H1 (cell line): Measurements from ENCODE around the gene MAPRE3. TPM values are rescaled to one million over a fixed set of nuclear protein-coding genes. Genes with fewer than 3 reads are reported as not detected.

Source experiments
- CTCF ChIA-PET: fragments of 300-600 bp; sonication (Branson Sonifier 250); formaldehyde crosslinking; loops from one replicate; lab custom pipeline; 2021; ENCODE audit not compliant: partially characterized antibody; lab: Charles Lee
- POLR2A ChIA-PET: fragments of 300-600 bp; sonication (Branson Sonifier 250); formaldehyde crosslinking; loops from one replicate; lab custom pipeline; 2021; ENCODE audit warnings: inconsistent platforms; ENCODE audit not compliant: partially characterized antibody; lab: Charles Lee
- DNase-seq, 2 experiments: peaks; one replicate each; pipeline versions ENCODE4 v3.0.0 to v3.0.0-alpha.2; 2010 to 2022; ENCODE audit warnings: low spot score in 2 of 2, low read depth in 1 of 2, mixed read lengths in 1 of 2
- FAIRE-seq: peaks from 2 replicates; lab custom pipeline; 2011; peaks lifted over from hg19 to GRCh38; lab: Jason Lieb, UNC
- H2AFZ ChIP-seq: 2 replicates; pipeline ENCODE4 v1.8.1; 2012; ENCODE audit warnings: low read length, inconsistent platforms
- H2AK5ac ChIP-seq: 2 replicates; pipeline ENCODE4 v1.6.1; 2013; ENCODE audit warnings: low read depth, low read length
- H2BK120ac ChIP-seq: replicated peaks from 2 replicates; pipeline ENCODE3; 2013; ENCODE audit warnings: low read depth, low read length, inconsistent platforms
- H2BK12ac ChIP-seq: 2 replicates; pipeline ENCODE4 v1.6.1; 2013; ENCODE audit warnings: low read depth, low read length
- H2BK15ac ChIP-seq: 2 replicates; pipeline ENCODE4 v1.6.1; 2013; ENCODE audit warnings: low read length
- H2BK20ac ChIP-seq: 2 replicates; pipeline ENCODE4 v1.6.1; 2013; ENCODE audit warnings: low read length
- H2BK5ac ChIP-seq: 2 replicates; pipeline ENCODE4 v1.6.1; 2013; ENCODE audit warnings: low read depth, low read length
- H3K14ac ChIP-seq: 2 replicates; pipeline ENCODE4 v1.6.1; 2013; ENCODE audit warnings: inconsistent platforms; ENCODE audit not compliant: insufficient read length
- H3K18ac ChIP-seq: 2 replicates; pipeline ENCODE4 v1.6.1; 2013; ENCODE audit warnings: low read length; ENCODE audit errors: extremely low read depth
- H3K23ac ChIP-seq: 2 replicates; pipeline ENCODE4 v1.6.1; 2013; ENCODE audit warnings: inconsistent platforms; ENCODE audit not compliant: insufficient read length
- H3K23me2 ChIP-seq: 2 replicates; pipeline ENCODE4 v1.6.1; 2013; ENCODE audit warnings: low read depth, low read length
- H3K27ac ChIP-seq: 2 replicates; pipeline ENCODE4 v1.6.1; 2011; ENCODE audit warnings: low read depth, low read length, inconsistent platforms
- H3K27me3 ChIP-seq, 4 experiments: replicated peaks in 1 of 4; 1 replicate in 1 of 4; 2 replicates in 3 of 4; pipeline versions ENCODE4 v1.6.1 to v1.8.1; 2011 to 2013; ENCODE audit warnings: low read length in 3 of 4, mild to moderate bottlenecking in 3 of 4, inconsistent platforms in 2 of 4, mixed read lengths in 2 of 4, moderate library complexity in 1 of 4; ENCODE audit not compliant: control insufficient read depth in 3 of 4, insufficient read depth in 3 of 4; ENCODE audit errors: extremely low read depth in 1 of 4
- H3K36me3 ChIP-seq, 4 experiments: 2 replicates each; pipeline versions ENCODE4 v1.6.1 to v1.8.1; 2011 to 2013; ENCODE audit warnings: mild to moderate bottlenecking in 4 of 4, low read length in 3 of 4, moderate library complexity in 2 of 4, control low read depth in 1 of 4, inconsistent platforms in 1 of 4; ENCODE audit not compliant: insufficient read depth in 4 of 4, control insufficient read depth in 2 of 4
- H3K4ac ChIP-seq: replicated peaks from 2 replicates; pipeline ENCODE3; 2013; ENCODE audit warnings: low read length, low read depth, mixed read lengths, inconsistent platforms; ENCODE audit not compliant: insufficient read length
- H3K4me1 ChIP-seq, 4 experiments: replicated peaks in 1 of 4; 1 replicate in 1 of 4; 2 replicates in 3 of 4; pipeline versions ENCODE4 v1.6.1 to v1.8.1; 2011 to 2013; ENCODE audit warnings: low read length in 3 of 4, inconsistent platforms in 2 of 4, mixed read lengths in 1 of 4; ENCODE audit not compliant: insufficient read depth in 4 of 4, control insufficient read depth in 3 of 4
- H3K4me2 ChIP-seq, 2 experiments: 2 replicates each; pipeline versions ENCODE4 v1.6.1 to v1.8.1; 2011 to 2013; ENCODE audit warnings: low read depth in 2 of 2, low read length in 2 of 2, control low read depth in 1 of 2, inconsistent platforms in 1 of 2, mild to moderate bottlenecking in 1 of 2; ENCODE audit not compliant: insufficient read depth in 1 of 2
- H3K4me3 ChIP-seq, 4 experiments: fragments of 200-600, 300-600 bp in 1 of 4; sonication (generic), shearing (Covaris generic), sonication (Bioruptor Twin) in 1 of 4; 2 replicates each; pipeline versions ENCODE4 v1.5.1 to v1.8.1; 2011 to 2016; ENCODE audit warnings: low read length in 4 of 4, low read depth in 3 of 4, control low read depth in 2 of 4, inconsistent platforms in 2 of 4, mild to moderate bottlenecking in 2 of 4, mixed read lengths in 1 of 4, moderate library complexity in 1 of 4; ENCODE audit not compliant: insufficient read depth in 2 of 4; ENCODE audit errors: extremely low read depth in 1 of 4
- H3K56ac ChIP-seq: replicated peaks from 2 replicates; pipeline ENCODE3; 2013; ENCODE audit warnings: low read depth, mild to moderate bottlenecking, mixed read lengths, low read length, inconsistent platforms; ENCODE audit not compliant: insufficient read length
- H3K79me1 ChIP-seq: 2 replicates; pipeline ENCODE4 v1.6.1; 2013; ENCODE audit warnings: low read depth, low read length, control low read depth
- H3K79me2 ChIP-seq, 2 experiments: 2 replicates each; pipeline versions ENCODE4 v1.6.1 to v1.8.1; 2012 to 2013; ENCODE audit warnings: low read length in 2 of 2, mild to moderate bottlenecking in 2 of 2, inconsistent platforms in 1 of 2; ENCODE audit not compliant: insufficient read depth in 2 of 2, control insufficient read depth in 1 of 2
- H3K9ac ChIP-seq, 4 experiments: replicated peaks in 1 of 4; 1 replicate in 1 of 4; 2 replicates in 3 of 4; pipeline versions ENCODE4 v1.6.1 to v1.8.1; 2011 to 2013; ENCODE audit warnings: low read depth in 3 of 4, low read length in 3 of 4, control low read depth in 2 of 4, mild to moderate bottlenecking in 2 of 4, moderate library complexity in 2 of 4, inconsistent platforms in 1 of 4; ENCODE audit errors: extremely low read depth in 1 of 4
- H3K9me3 ChIP-seq, 2 experiments: 2 replicates each; pipeline versions ENCODE4 v1.6.1 to v1.8.1; 2012 to 2013; ENCODE audit warnings: mild to moderate bottlenecking in 2 of 2, moderate library complexity in 2 of 2, control low read depth in 1 of 2, inconsistent platforms in 1 of 2, low read depth in 1 of 2, low read length in 1 of 2, mixed read lengths in 1 of 2; ENCODE audit not compliant: insufficient read depth in 2 of 2
- H4K20me1 ChIP-seq, 2 experiments: replicated peaks in 1 of 2; 2 replicates each; pipeline versions ENCODE3 to v1.8.1; 2011 to 2013; ENCODE audit warnings: inconsistent platforms in 2 of 2, low read length in 2 of 2, mild to moderate bottlenecking in 1 of 2; ENCODE audit not compliant: insufficient read depth in 2 of 2, control insufficient read depth in 1 of 2
- H4K5ac ChIP-seq: 2 replicates; pipeline ENCODE4 v1.6.1; 2013; ENCODE audit warnings: low read length, low read depth, mixed read lengths, inconsistent platforms; ENCODE audit not compliant: insufficient read length
- H4K8ac ChIP-seq: 2 replicates; pipeline ENCODE4 v1.8.0; 2013; ENCODE audit warnings: mild to moderate bottlenecking, moderate library complexity, low read length, inconsistent platforms; ENCODE audit not compliant: insufficient read depth; ENCODE audit errors: extremely low read depth
- H4K91ac ChIP-seq: replicated peaks from 2 replicates; pipeline ENCODE3; 2013; ENCODE audit warnings: low read length, mixed read lengths, inconsistent platforms; ENCODE audit not compliant: insufficient read length
- ASH2L ChIP-seq: fragments of 200-600, 300-600 bp; sonication (generic); IDR thresholded peaks from one replicate; pipeline ENCODE4 v1.7.1; 2017; ENCODE audit warnings: low read length
- BCL11A ChIP-seq, 2 experiments: IDR thresholded peaks; one replicate each; pipeline ENCODE4 v1.6.1; 2011; ENCODE audit warnings: low read depth in 2 of 2, low read length in 2 of 2, mild to moderate bottlenecking in 2 of 2
- CREB1 ChIP-seq: IDR thresholded peaks from 2 replicates; pipeline ENCODE4 v1.6.1; 2012; ENCODE audit warnings: inconsistent platforms
- CTBP2 ChIP-seq: IDR thresholded peaks from 2 replicates; pipeline ENCODE4 v1.7.0; 2011; ENCODE audit warnings: borderline replicate concordance, mild to moderate bottlenecking, moderate library complexity, mixed read lengths, low read length; ENCODE audit not compliant: insufficient read depth, insufficient read length
- EZH2 ChIP-seq: fragments of 200-600 bp; sonication (generic); IDR thresholded peaks from 2 replicates; pipeline ENCODE4 v1.7.1; 2012; ENCODE audit warnings: low read depth, mild to moderate bottlenecking, moderate library complexity, low read length, inconsistent platforms; ENCODE audit not compliant: severe bottlenecking
- FOSL1 ChIP-seq: IDR thresholded peaks from 2 replicates; pipeline ENCODE4 v1.6.1; 2011; ENCODE audit warnings: mild to moderate bottlenecking, low read depth, low read length, moderate library complexity; ENCODE audit not compliant: insufficient read depth
- GTF2F1 ChIP-seq: IDR thresholded peaks from 2 replicates; pipeline ENCODE4 v1.6.1; 2012; ENCODE audit warnings: low read depth, low read length, improper control_type of control experiment, borderline replicate concordance
- KDM1A ChIP-seq: fragments of 200-600, 300-600 bp; sonication (generic); IDR thresholded peaks from 2 replicates; pipeline ENCODE4 v1.7.1; 2016; ENCODE audit warnings: mild to moderate bottlenecking, low read length, borderline replicate concordance
- KDM5A ChIP-seq: fragments of 200-600 bp; IDR thresholded peaks from 2 replicates; pipeline ENCODE4 v1.7.1; 2012; ENCODE audit warnings: mild to moderate bottlenecking, low read length, inconsistent platforms, mixed read lengths
- MAFK ChIP-seq: IDR thresholded peaks from 2 replicates; pipeline ENCODE4 v1.6.1; 2012; ENCODE audit warnings: low read depth, mild to moderate bottlenecking, improper control_type of control experiment, low read length
- RAD21 ChIP-seq, 2 experiments: IDR thresholded peaks in 1 of 2; conservative IDR thresholded peaks in 1 of 2; 2 replicates each; pipeline ENCODE4 v1.6.1; 2011; ENCODE audit warnings: low read depth in 2 of 2, low read length in 2 of 2, improper control_type of control experiment in 1 of 2, inconsistent platforms in 1 of 2, mild to moderate bottlenecking in 1 of 2, moderate library complexity in 1 of 2
- RXRA ChIP-seq: IDR thresholded peaks from 2 replicates; pipeline ENCODE4 v1.6.1; 2011; ENCODE audit warnings: low read depth, mild to moderate bottlenecking, low read length, moderate library complexity; ENCODE audit not compliant: insufficient read depth
- SUZ12 ChIP-seq: fragments of 200-600 bp; sonication (generic); IDR thresholded peaks from 2 replicates; pipeline ENCODE4 v1.6.1; 2012; ENCODE audit warnings: mild to moderate bottlenecking, inconsistent platforms, low read length, moderate library complexity, mixed read lengths
- TAF1 ChIP-seq: IDR thresholded peaks from 2 replicates; pipeline ENCODE4 v1.6.1; 2011; ENCODE audit warnings: mild to moderate bottlenecking, low read depth, low read length
- WGBS, 2 experiments: shearing (Covaris generic) in 1 of 2; methylation state at CpG; one replicate each; pipeline versions ENCODE4 v1.1.6 to v1.1.7; 2013 to 2015; ENCODE audit warnings: low lambda C conversion rate in 2 of 2, mixed read lengths in 2 of 2, inconsistent platforms in 1 of 2, low coverage in 1 of 2, missing lambda C conversion rate in 1 of 2; ENCODE audit not compliant: insufficient replicate concordance in 2 of 2, insufficient coverage in 1 of 2, insufficient read length in 1 of 2; ENCODE audit errors: extremely low coverage in 1 of 2, missing lambda C conversion rate in 1 of 2; 5-methylcytosine and 5-hydroxymethylcytosine counted together
- polyA plus RNA-seq, 7 experiments: library from polyadenylated mRNA; depleted of rRNA in 3 of 7; stranded (reverse) in 5 of 7; unstranded in 2 of 7; fragments of >200 nt in 5 of 7; fragments of 200-250 nt in 2 of 7; gene quantifications; 1 replicate in 5 of 7; 2 replicates in 1 of 7; 4 replicates in 1 of 7; pipeline versions ENCODE4 v1.2.1 to v1.2.3, GENCODE V29; 2011 to 2013; ENCODE audit warnings: missing spikeins in 2 of 7, mixed read lengths in 2 of 7
- total RNA-seq: library from RNA; stranded (reverse); fragmentation: NEBNext Ultra II Directional; extraction: Animal tissue kit (Norgen Biotek cat#: 25700); gene quantifications from 2 replicates; pipeline ENCODE4 v1.2.1, GENCODE V29; 2021

MAPRE3 gene
- total and polyA plus RNA-seq, 2 of the 8 experiments (the other 6 are each of a cell fraction or from before 2014, with no cell fraction given) = 4.9 to 6.6 TPM

- no peak overlapping the region for H4K8ac ChIP-seq
- FAIRE-seq (no peak), DNase-seq (no peak)
- H3K18ac ChIP-seq = no peak overlapping the region
- H2BK5ac ChIP-seq = no peak overlapping the region
- H3K4me2 ChIP-seq = no peak overlapping the region
- H4K5ac ChIP-seq = no peak overlapping the region
- H2BK120ac ChIP-seq = no peak overlapping the region
- no peak overlapping the region for H2BK15ac ChIP-seq
- H2BK12ac ChIP-seq = no peak overlapping the region
- H2AK5ac ChIP-seq = no peak overlapping the region
- H3K23me2 ChIP-seq = no peaks in the 10 kb centered on the region
- no peak overlapping the region for H3K23ac ChIP-seq
- no peaks in the 10 kb centered on the region for H3K79me1 ChIP-seq
- no peak overlapping the region for H4K91ac ChIP-seq
- H3K36me3 ChIP-seq = no peaks in the 10 kb centered on the region
- no peak overlapping the region for H3K14ac ChIP-seq
- no peaks in the 10 kb centered on the region for H3K9me3 ChIP-seq
- no peak overlapping the region for H3K27ac ChIP-seq
- no peak overlapping the region for H3K4ac ChIP-seq
- no peak overlapping the region for H3K56ac ChIP-seq
- H3K79me2 ChIP-seq = no peaks in the 10 kb centered on the region
- no peak overlapping the region for H3K4me3 ChIP-seq
- POLR2A ChIA-PET = interaction anchor here (0.9 kb wide), 1 partner anchor 10 kb away, joined by 4 read pairs; no protein-coding TSS in a partner anchor
- H3K9ac ChIP-seq = no peak overlapping the region
- no peak overlapping the region for H2BK20ac ChIP-seq
- CTCF ChIA-PET = interaction anchor here (1.0 to 5.9 kb wide), 8 partner anchors 8 to 44 kb away, joined by 3 to 47 read pairs (median 12); no protein-coding TSS in a partner anchor
- H2AFZ ChIP-seq = no peak overlapping the region
- H4K20me1 ChIP-seq = no peaks in the 10 kb centered on the region
- no peaks in the 10 kb centered on the region for H3K27me3 ChIP-seq
- 77% methylated on average over 2 of the region's 2 CpGs; no CpG with 5 or more reads in 1 of the 2 experiments for WGBS, 2 experiments
- peaks cover 0 to 2% (median 0%) of the 10 kb centered on the region in 4 experiments; a peak in 1 of 7 replicates for H3K4me1 ChIP-seq
- TF ChIP-seq CREB1 (no peak), BCL11A (IDR thresholded peaks at IDR 0.05; ENCODE audit: low read depth in 2 of 2, low read length in 2 of 2) (no peak), GTF2F1 (no peak), CTBP2 (no peak), ASH2L (no peak), MAFK (no peak), KDM5A (no peak), FOSL1 (no peak), EZH2 (no peak), KDM1A (no peak), RAD21 (IDR thresholded peaks at IDR 0.05 in 1 of 2, conservative IDR thresholded peaks at IDR 0.05 in 1 of 2; ENCODE audit: low read depth in 2 of 2, low read length in 2 of 2) (no peak), SUZ12 (no peak), TAF1 (no peak), RXRA (no peak)
These were observed 10.5 kb downstream of the MAPRE3 start for GRCh38 chr2:26980971-26981370.
